Measurements from ENCODE around the gene EPS8L3.

The EPS8L3 gene, protein sequence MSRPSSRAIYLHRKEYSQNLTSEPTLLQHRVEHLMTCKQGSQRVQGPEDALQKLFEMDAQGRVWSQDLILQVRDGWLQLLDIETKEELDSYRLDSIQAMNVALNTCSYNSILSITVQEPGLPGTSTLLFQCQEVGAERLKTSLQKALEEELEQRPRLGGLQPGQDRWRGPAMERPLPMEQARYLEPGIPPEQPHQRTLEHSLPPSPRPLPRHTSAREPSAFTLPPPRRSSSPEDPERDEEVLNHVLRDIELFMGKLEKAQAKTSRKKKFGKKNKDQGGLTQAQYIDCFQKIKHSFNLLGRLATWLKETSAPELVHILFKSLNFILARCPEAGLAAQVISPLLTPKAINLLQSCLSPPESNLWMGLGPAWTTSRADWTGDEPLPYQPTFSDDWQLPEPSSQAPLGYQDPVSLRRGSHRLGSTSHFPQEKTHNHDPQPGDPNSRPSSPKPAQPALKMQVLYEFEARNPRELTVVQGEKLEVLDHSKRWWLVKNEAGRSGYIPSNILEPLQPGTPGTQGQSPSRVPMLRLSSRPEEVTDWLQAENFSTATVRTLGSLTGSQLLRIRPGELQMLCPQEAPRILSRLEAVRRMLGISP

DNA sequence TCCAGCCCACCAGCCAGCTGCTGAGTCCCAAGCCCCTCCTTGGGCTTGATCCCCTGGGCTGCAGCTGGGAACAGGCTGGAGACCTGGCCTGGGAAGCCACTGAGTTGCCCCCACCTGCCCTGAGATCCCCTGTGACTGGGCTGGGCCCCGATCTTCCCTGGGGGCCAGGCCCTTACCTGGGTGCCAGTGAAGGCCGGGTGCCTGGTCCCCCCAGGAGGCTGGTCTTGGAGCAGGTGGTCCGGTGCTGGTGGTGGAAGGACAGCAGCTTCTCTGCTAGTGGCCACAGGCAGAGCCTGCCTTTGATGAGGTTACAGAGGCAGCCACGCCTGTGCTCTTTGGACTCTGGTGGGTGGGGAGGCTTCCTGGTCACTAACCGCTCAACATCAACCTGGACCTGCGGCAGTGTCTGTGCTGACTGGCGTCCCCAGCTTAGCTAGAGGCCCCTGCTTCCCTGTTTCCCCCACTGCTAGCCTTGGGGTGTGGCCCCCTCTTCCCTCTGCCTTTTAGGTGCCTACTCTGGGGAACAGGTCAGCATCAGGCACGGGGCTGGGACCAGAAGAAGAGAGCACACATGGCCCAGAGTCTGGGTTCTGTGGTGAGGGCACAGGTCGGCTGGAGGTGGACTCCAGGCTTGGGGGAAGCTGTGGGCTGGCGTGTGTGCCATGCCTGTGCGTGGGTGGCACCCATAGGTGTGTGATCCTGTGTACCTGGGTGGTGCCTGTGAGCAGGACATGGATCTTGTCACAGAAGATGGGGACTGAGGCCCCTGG, at the start of gene EPS8L3:
Gene EPS8L3 (minus strand): TSS at position 278 of the 770 bp plus-strand sequence. CDS start 2,174 bp downstream, outside the sequence.
- H3K4me3 Mint-ChIP-seq = no peak within 1 kb of the TSS
- CTCF ChIA-PET = interaction anchor here (0.7 to 1.1 kb wide), 2 partner anchors 121 to 220 kb away, joined by 3 read pairs; no protein-coding TSS in a partner anchor
- no peak within 1 kb of the TSS for H3K27ac Mint-ChIP-seq
- H3K9me3 Mint-ChIP-seq = no peaks in the 10 kb centered on the region
- H3K27me3 Mint-ChIP-seq = no peaks in the 10 kb centered on the region
- H3K4me1 Mint-ChIP-seq = no peaks in the 10 kb centered on the region
- peak; percentile 11 for DNase-seq
- no peaks in the 10 kb centered on the region for H3K36me3 Mint-ChIP-seq

DNA sequence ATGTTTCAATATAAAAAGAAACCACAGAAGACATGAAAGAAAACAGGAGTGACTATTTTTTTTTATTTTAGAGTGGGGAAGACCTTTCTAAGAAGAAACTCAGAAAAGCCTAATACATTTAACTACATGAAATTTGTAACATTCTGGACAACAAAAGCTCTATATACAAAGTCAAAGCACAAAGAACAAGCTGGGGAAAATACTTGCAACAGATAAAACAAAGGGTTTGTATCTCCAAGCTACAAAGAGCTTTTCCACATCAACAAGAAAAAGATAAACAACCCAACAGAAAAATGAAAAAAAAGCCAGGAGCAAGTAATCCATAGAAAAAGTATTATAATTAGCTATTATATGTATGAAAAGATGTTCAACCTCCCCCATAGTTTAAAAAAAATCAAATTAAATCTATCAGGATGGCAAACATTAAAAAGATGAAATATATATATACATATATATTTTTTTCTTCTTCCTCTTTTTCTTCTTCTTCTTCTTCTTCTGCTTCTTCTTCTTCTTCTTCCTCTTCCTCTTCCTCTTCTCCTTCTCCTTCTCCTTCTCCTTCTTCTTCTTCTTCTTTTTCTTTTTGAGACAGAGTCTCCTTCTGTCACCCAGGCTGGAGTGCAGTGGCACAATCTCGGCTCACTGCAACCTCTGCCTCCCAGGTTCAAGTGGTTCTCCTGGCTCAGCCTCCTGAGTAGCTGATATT, 49.1 kb upstream of the EPS8L3 start:
- no peak overlapping the region for H3K4me3 Mint-ChIP-seq
- no peak overlapping the region for H3K27ac Mint-ChIP-seq
- no peak for DNase-seq
- peaks cover 4% of the 10 kb centered on the region for H3K9me3 Mint-ChIP-seq
- H3K36me3 Mint-ChIP-seq = peaks cover 3% of the 10 kb centered on the region
- CTCF ChIA-PET = interaction anchor here (0.8 to 4.1 kb wide), 3 partner anchors 10 to 171 kb away, joined by 3 to 11 read pairs (median 4); partner anchors contain the start of gene AHCYL1
- H3K27me3 Mint-ChIP-seq = peaks cover 23% of the 10 kb centered on the region
- peaks cover 13% of the 10 kb centered on the region for H3K4me1 Mint-ChIP-seq

DNA sequence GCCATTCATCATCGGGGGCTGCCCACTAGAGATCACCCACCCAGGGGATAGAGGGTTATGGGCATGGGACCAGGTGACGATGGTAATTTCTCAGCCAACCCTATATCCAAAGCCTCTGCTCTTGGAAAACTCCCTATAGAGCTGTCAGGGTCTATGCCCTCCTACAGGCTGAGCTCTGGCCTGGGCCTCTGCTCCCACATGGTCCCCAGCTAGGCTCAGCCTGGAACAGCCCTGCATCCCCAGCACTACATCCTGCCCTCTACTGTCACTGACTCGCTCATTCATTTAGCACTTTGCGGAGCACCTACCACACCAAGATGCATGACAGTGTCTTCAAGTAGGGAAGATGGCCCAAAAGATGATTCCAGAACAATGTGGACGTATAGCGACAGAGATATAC, 45.0 kb upstream of the EPS8L3 start:
- Mint-ChIP-seq H3K4me1 (peaks cover 41% of the 10 kb centered on the region), H3K27ac (no peak overlapping the region)
- CTCF ChIA-PET = interaction anchor here (1.7 kb wide), 1 partner anchor 32 kb away, joined by 5 read pairs; no protein-coding TSS in a partner anchor

DNA sequence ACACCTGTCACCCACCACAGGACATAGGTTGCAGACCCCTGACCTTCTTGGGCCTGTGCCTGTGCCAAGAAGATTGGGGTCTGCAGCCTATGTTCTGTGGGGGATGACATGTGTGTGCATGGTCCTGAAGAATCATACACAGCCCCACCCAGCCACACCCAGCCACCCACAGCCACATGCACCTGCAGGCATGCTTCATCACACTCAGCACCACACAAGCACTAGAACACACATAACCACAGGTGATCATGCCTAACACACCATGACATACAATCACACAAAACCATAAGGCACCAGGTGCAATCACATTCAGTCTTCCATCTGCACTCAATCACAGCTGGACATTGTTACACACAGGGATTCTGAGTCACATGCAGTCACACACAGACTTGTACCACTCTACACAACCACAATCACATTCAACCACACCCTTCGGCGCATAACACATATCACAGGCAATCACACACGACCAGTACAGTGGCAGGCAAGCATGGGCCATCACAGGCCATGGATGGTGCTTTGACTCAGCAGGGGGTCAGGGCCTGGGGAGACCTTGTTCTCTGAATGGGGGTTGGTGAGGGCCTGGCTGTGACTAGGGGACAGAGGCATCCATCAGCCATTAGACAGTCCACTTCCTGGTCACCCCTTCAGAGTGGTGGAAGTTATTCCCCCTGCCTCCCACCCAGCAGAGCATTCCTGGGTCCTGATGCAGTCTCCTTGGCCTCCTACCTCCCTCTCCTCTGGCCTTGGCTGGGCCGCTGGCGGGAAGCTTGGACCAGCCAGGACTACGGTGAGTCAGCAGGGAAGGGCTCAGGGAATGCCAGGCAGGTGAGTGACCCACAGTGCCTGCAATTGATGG, 44.3 kb upstream of the EPS8L3 start:
- DNase-seq = no peak
- H3K4me1 Mint-ChIP-seq = peaks cover 48% of the 10 kb centered on the region
- CTCF ChIA-PET = interaction anchor here (1.2 to 1.7 kb wide), 2 partner anchors 31 to 32 kb away, joined by 3 to 5 read pairs; no protein-coding TSS in a partner anchor
- no peak overlapping the region for H3K27ac Mint-ChIP-seq
- H3K9me3 Mint-ChIP-seq = no peaks in the 10 kb centered on the region
- no peaks in the 10 kb centered on the region for H3K36me3 Mint-ChIP-seq
- H3K4me3 Mint-ChIP-seq = no peak overlapping the region
- H3K27me3 Mint-ChIP-seq = peaks cover 17% of the 10 kb centered on the region

More for the DNA sequence above, 45.0 kb upstream of the EPS8L3 start:
- peaks cover 21% of the 10 kb centered on the region for H3K27me3 Mint-ChIP-seq
- H3K9me3 Mint-ChIP-seq = no peaks in the 10 kb centered on the region
- no peak overlapping the region for H3K4me3 Mint-ChIP-seq
- no peak for DNase-seq
- H3K36me3 Mint-ChIP-seq = no peaks in the 10 kb centered on the region

DNA sequence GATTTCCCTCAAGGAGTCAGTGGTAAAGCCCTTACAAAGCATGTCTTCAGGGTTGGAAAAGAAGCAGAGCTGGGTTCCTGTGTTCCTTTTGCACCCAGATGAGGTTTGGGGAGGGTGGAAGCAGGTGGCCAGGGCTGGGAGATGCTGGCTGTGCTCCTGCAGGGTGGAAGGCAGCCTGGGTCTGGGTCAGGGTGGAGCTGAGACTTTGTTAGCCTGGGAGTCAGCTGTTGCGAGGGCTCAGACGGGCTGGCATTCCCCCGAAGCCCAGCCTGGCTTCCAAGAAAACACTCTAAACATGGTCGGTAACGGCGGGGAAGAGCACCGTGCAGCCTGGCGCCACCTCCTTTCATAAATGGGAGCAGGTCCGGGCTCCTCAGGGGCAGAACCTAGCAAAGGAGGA, 43.7 kb upstream of the EPS8L3 start:
- CTCF ChIA-PET = interaction anchor here (1.2 kb wide), 1 partner anchor 30 kb away, joined by 3 read pairs; no protein-coding TSS in a partner anchor
- Mint-ChIP-seq H3K4me1 (peaks cover 54% of the 10 kb centered on the region), H3K27ac (peak overlapping the region; percentile 26), H3K4me3 (no peak overlapping the region), H3K27me3 (peaks cover 15% of the 10 kb centered on the region), H3K9me3 (no peaks in the 10 kb centered on the region), H3K36me3 (no peaks in the 10 kb centered on the region)
- no peak for DNase-seq

DNA sequence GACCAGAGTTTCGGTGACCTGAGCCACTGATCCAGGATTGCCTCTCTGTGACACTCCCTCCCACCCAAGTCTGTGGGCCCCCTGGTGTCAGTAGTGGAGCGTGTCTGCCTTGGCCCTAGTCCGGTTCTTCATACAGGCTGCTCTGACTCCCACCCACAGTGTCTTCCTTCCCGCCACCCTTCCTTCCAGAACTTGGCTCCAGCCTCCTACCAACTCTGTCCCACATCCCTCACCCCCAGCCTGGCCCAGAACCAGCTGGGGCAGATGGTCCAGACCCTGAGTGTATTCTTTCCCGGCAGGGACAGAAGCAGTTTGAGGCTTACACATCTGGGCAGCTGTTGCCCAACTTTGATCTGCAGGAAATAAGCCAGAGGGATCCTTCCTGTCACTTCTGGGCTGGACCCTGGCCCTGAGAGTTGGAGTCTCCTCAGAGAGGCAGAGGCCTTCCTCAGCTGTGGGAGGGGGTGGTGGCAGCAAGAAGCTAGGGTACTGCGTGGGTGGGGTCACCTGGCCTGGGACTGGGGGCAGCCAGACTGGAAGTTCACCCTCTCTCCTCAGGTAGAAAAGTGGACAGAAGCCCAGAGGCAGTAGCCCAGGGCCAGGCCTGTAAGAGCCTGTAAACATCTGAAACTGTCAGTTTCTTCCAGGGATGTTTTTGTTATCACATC, 43.1 kb upstream of the EPS8L3 start:
- Mint-ChIP-seq H3K4me1 (peaks cover 60% of the 10 kb centered on the region), H3K9me3 (no peaks in the 10 kb centered on the region), H3K27me3 (peaks cover 10% of the 10 kb centered on the region), H3K27ac (peak overlapping the region; percentile 24), H3K36me3 (no peaks in the 10 kb centered on the region), H3K4me3 (no peak overlapping the region)
- DNase-seq = no peak
- CTCF ChIA-PET = interaction anchor here (1.2 kb wide), 1 partner anchor 30 kb away, joined by 3 read pairs; no protein-coding TSS in a partner anchor

DNA sequence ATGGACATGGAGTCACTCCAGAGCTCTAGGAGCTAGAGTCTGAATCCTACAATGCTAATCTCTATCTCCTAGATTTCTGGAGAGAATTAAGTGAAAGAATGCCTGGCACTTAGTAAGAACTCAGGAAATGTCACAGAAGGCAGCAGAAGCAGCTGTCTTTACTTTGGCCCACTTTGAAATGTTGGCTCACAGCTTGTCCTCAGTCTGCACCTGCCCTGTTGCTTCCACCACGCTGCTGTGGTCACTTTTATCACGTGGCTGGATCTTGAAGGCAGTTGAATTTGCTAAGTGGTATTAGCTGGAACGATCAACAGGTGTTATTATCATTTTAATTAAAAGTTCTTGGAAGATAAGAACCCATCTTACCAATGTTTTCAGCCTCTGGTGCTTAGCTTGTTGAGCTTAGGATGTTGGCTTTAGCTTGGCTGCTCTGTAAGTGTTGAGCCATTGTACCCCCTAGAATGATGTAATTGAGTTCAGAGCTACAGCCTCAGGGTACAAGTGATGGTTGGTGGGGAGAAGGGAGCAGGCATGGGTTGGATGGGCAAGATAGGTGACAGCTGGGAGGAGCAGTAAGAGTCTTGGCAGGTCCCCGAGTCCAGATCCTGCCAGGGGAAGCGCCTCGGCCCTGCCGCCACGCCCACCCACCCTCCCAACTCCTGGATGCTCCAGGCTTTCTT, 41.9 kb upstream of the EPS8L3 start:
- no peaks in the 10 kb centered on the region for H3K27me3 Mint-ChIP-seq

DNA sequence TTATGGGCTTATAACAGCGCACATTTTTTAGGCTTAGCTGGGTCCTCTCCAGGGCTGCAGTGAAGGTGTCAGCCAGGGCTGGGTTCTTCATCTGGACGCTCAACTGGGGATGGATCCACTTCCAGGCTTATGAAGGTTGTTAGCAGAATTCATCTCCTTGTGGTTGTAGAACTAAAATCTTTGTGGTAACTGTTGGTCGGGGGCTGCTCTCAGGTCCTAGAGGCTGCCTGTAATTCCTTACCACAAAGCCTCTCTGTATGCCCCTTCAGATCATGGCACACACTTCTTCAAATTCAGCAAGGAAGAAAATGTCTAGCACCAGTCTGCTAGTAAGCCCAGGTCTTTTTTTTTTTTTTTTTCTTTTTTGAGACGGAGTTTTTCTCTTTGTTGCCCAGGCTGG, 40.9 kb upstream of the EPS8L3 start:
- CTCF ChIA-PET = interaction anchor here (0.9 kb wide), 1 partner anchor 28 kb away, joined by 3 read pairs; no protein-coding TSS in a partner anchor
- Mint-ChIP-seq H3K9me3 (no peaks in the 10 kb centered on the region), H3K27ac (peak overlapping the region; percentile 60), H3K4me3 (no peak overlapping the region), H3K27me3 (no peaks in the 10 kb centered on the region), H3K36me3 (peaks cover 4% of the 10 kb centered on the region), H3K4me1 (peaks cover 79% of the 10 kb centered on the region)
- DNase-seq = no peak

More for the DNA sequence above, 41.9 kb upstream of the EPS8L3 start:
- CTCF ChIA-PET = interaction anchor here (0.9 to 1.4 kb wide), 4 partner anchors 9 to 29 kb away, joined by 3 to 6 read pairs (median 4); no protein-coding TSS in a partner anchor
- Mint-ChIP-seq H3K4me1 (peaks cover 71% of the 10 kb centered on the region), H3K4me3 (no peak overlapping the region), H3K9me3 (no peaks in the 10 kb centered on the region), H3K27ac (peak overlapping the region; percentile 11), H3K36me3 (no peaks in the 10 kb centered on the region)
- peak; percentile 16 for DNase-seq

DNA sequence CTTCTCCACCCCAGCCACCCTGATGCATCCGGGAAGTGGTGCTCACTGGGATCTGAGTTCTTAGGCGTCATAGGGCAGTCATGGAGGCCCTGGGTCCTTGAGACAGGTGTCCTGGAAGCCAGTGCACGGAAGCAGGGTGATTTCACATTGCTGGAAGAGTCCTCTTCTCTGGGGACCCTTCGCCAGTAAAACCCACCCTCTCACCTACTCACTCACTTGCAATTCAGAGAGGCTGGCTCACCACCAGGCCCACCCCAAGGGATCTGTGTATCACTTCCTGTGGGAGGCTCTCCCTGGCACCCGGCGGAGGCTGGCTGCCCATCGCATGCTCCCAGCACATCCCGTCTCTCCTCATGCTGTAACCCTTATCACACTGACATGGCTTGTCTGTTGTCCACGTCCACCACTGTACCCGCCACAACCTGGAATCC, 40.2 kb upstream of the EPS8L3 start:
- CTCF ChIA-PET = no interaction called here
- H3K4me3 Mint-ChIP-seq = peak overlapping the region; percentile 40
- H3K27me3 Mint-ChIP-seq = no peaks in the 10 kb centered on the region
- H3K36me3 Mint-ChIP-seq = peaks cover 4% of the 10 kb centered on the region
- no peak for DNase-seq
- H3K27ac Mint-ChIP-seq = peak overlapping the region; percentile 98
- peaks cover 86% of the 10 kb centered on the region for H3K4me1 Mint-ChIP-seq
- no peaks in the 10 kb centered on the region for H3K9me3 Mint-ChIP-seq

DNA sequence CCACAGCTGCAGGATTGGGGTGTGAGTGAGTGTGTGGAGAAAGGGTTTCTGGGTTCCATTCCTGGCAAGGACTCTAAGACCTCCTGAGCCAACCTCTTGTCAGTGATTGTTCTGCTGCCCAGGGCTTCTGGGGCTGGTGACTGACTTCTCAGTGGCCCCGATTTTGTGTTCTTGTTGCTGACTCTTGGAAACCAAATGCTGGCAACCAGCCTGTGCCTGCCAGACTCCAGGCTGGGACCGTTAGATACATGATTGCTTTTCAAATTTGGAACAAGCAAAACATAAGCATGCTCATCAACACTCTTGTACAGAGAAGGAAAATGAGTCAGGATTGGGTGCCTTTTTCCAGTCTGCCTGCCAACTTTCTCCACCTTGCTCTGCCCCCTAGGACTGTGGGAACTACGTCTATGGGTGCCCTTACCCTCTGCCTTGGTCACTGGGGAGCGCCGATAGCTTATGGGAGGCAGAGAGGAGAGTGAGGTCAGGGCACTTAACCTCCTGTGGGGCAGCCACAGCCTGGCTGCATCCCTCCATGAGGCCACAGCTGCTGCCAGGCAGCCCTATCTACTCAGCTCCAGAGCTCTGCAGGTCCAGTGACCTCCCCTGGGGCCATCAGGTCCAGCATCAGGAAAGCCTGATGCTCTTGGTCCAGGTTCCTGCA, 39.3 kb upstream of the EPS8L3 start:
- H3K4me1 Mint-ChIP-seq = peaks cover 88% of the 10 kb centered on the region
- DNase-seq = no peak
- H3K27ac Mint-ChIP-seq = peak overlapping the region; percentile 98
- H3K36me3 Mint-ChIP-seq = peaks cover 4% of the 10 kb centered on the region
- no peaks in the 10 kb centered on the region for H3K9me3 Mint-ChIP-seq
- peak overlapping the region; percentile 40 for H3K4me3 Mint-ChIP-seq
- no peaks in the 10 kb centered on the region for H3K27me3 Mint-ChIP-seq
- CTCF ChIA-PET = interaction anchor here (0.8 to 3.9 kb wide), 6 partner anchors 10 to 181 kb away, joined by 3 to 44 read pairs (median 5); partner anchors contain the start of gene AHCYL1

DNA sequence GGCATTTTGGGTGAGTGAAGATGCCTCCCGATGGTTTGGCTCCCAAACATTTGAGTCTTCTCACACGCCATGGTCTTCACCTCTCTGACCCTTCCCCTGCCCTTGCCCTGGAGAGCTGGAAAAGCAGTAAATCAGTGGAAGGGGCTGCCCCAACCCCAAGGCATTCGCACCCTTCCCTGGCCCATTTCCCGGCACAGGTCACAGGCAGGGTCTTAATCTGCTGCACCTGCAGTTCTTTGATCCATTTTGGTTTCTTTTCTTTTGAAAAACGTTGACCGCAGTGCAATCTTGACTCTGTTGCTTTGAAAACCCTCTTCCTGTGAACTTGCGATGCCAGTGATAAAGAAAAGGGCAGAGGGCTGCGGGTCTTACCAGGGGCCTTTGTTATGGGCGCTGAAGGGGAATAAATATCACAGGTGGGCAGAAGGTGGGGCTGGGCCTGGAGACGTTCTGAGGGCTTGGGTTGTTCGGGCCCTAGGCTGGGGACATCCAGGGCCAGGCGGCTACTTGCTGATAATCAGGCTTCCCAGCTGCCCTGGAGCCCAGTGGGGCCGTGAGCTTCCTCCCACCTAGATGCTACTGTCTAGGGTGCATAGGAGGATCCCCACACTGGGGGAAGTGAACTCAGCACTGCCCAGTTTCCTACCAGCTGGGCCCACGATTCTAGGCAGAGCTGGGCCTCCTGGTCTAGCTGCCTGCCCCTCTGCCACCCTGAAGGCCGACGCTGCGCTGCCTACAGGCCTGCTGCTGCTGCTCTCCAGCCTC, 38.6 kb upstream of the EPS8L3 start:
- peak overlapping the region; percentile 98 for H3K27ac Mint-ChIP-seq

More for the DNA sequence above, 38.6 kb upstream of the EPS8L3 start:
- CTCF ChIA-PET = interaction anchor here (0.8 to 3.9 kb wide), 6 partner anchors 10 to 182 kb away, joined by 3 to 44 read pairs (median 5); partner anchors contain the start of gene AHCYL1
- Mint-ChIP-seq H3K9me3 (no peaks in the 10 kb centered on the region), H3K4me3 (peak overlapping the region; percentile 40), H3K36me3 (peaks cover 4% of the 10 kb centered on the region), H3K27me3 (no peaks in the 10 kb centered on the region), H3K4me1 (peaks cover 88% of the 10 kb centered on the region)
- peak; percentile 79 for DNase-seq

All from activated naive CD4-positive, alpha-beta T cell treated with anti-CD3 and anti-CD28 coated beads, Interleukin-2, amount 10 ng/mL, durations not matched to agents 7 days and 5 days (primary cell).